ENCODE measurements around the gene CNOT6L. TPM values are rescaled to one million over a fixed set of nuclear protein-coding genes. Genes with fewer than 3 reads are reported as not detected.

The CNOT6L gene
- total RNA-seq, 4 donors from 2014 or later: 17.4 to 25.3 (median 21.7) TPM

- TF ChIP-seq, protein P1, sequence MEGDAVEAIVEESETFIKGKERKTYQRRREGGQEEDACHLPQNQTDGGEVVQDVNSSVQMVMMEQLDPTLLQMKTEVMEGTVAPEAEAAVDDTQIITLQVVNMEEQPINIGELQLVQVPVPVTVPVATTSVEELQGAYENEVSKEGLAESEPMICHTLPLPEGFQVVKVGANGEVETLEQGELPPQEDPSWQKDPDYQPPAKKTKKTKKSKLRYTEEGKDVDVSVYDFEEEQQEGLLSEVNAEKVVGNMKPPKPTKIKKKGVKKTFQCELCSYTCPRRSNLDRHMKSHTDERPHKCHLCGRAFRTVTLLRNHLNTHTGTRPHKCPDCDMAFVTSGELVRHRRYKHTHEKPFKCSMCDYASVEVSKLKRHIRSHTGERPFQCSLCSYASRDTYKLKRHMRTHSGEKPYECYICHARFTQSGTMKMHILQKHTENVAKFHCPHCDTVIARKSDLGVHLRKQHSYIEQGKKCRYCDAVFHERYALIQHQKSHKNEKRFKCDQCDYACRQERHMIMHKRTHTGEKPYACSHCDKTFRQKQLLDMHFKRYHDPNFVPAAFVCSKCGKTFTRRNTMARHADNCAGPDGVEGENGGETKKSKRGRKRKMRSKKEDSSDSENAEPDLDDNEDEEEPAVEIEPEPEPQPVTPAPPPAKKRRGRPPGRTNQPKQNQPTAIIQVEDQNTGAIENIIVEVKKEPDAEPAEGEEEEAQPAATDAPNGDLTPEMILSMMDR (IDR thresholded peaks at IDR 0.05): no peak
- TF ChIP-seq POLR2A (IDR thresholded peaks at IDR 0.05; ENCODE audit: low read depth): no peak
- no peak for TF ChIP-seq EP300 (IDR thresholded peaks at IDR 0.05)
- no peak for TF ChIP-seq POLR2AphosphoS5 (IDR thresholded peaks at IDR 0.05)
Measured at GRCh38 chr4:77671051-77671450, 148.1 kb downstream of the CNOT6L start.

GRCh38 chr4:77669946-77670590 lies 149.1 kb downstream of the CNOT6L start:
- WGBS: 92% methylated on average over 7 of the region's 7 CpGs
- intact Hi-C loops (cut with DNase I): no loop called here
- Histone ChIP-seq H3K9me3 (no peaks in the 10 kb centered on the region), H3K27ac (replicated peaks in 1 of 4) (no peak overlapping the region), H3K4me3 (no peak overlapping the region), H3K36me3 (no peaks in the 10 kb centered on the region), H3K27me3 (no peaks in the 10 kb centered on the region), H3K4me1 (no peaks in the 10 kb centered on the region)
- TF ChIP-seq POLR2AphosphoS5 (IDR thresholded peaks at IDR 0.05): no peak
- TF ChIP-seq, protein P1 (IDR thresholded peaks at IDR 0.05): no peak
- TF ChIP-seq POLR2A (IDR thresholded peaks at IDR 0.05; ENCODE audit: low read depth): no peak
- TF ChIP-seq EP300 (IDR thresholded peaks at IDR 0.05): no peak
- DNase-seq (ENCODE audit: extremely low spot score): no peak

More at GRCh38 chr4:77671051-77671450, 148.1 kb downstream of the CNOT6L start:
- WGBS: 91% methylated on average over 4 of the region's 4 CpGs
- Histone ChIP-seq H3K27me3 (no peaks in the 10 kb centered on the region), H3K4me3 (no peak overlapping the region), H3K9me3 (no peaks in the 10 kb centered on the region), H3K36me3 (no peaks in the 10 kb centered on the region), H3K27ac (replicated peaks in 1 of 4) (no peak overlapping the region), H3K4me1 (peaks cover 0 to 4% (median 2%) of the 10 kb centered on the region in 4 donors)
- intact Hi-C loops (cut with DNase I): no loop called here
- DNase-seq (ENCODE audit: extremely low spot score): no peak

DNA sequence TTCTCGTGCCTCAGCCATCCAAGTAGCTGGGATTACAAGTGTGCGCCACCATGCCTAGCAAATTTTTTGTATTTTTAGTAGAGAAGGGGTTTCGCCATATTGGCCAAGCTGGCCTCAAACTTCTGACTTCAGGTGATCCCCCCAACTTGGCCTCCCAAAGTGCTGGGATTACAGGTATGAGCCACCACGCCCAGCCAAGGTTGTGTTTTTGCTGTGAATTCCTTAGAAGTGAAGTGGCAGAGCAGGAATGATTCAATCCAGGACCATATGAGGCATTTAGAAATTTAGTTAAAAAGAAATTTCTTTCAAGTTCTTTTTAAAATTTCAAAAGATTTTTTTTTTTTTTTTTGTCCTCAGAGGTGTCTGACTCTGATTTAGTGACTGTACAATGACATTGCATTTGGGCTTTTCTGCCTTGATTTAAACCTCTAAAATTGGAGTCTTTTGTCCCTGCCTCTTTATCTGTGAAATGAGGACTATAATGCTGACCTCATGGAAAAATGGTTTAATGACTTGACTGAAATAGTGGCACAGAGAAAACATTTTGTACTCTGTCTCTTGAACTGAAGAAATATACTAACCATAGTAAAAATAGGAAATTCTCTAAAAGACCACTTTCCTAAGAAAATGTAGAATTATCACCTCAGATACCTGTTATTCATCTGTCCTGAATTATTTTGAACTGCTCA lies 153.6 kb downstream of the CNOT6L start:
- DNase-seq (ENCODE audit: extremely low spot score): no peak
- Histone ChIP-seq H3K4me3 (no peak overlapping the region), H3K27ac (replicated peaks in 1 of 4) (no peak overlapping the region), H3K4me1 (no peaks in the 10 kb centered on the region), H3K36me3 (no peaks in the 10 kb centered on the region), H3K27me3 (no peaks in the 10 kb centered on the region), H3K9me3 (no peaks in the 10 kb centered on the region)
- intact Hi-C loops (cut with DNase I): no loop called here
- 94% methylated on average over 4 of the region's 4 CpGs for WGBS
- TF ChIP-seq EP300 (IDR thresholded peaks at IDR 0.05): no peak
- no peak for TF ChIP-seq POLR2A (IDR thresholded peaks at IDR 0.05; ENCODE audit: low read depth)
- TF ChIP-seq POLR2AphosphoS5 (IDR thresholded peaks at IDR 0.05): no peak
- TF ChIP-seq, protein P1 (IDR thresholded peaks at IDR 0.05): no peak

Small RNAs within 50 kb of the gene (small RNA-seq; reads per million reads assigned to genes)
- gene AC112225.1 (0 reads per million in 3 donors), gene RF00612 (0 reads per million in 3 donors)

Other genes starting within 250 kb of the CNOT6L start
- under 1 TPM in 2 of 4 donors, not detected in 2; 0.32 to 0.66 TPM for gene CXCL13, start 213.5 kb downstream of the CNOT6L start, total RNA-seq
- gene MRPL1, start 43.5 kb upstream of the CNOT6L start, total RNA-seq: 10 to 100 TPM; 16.6 to 28.2 (median 19.5) TPM
- gene FRAS1, start 238.0 kb upstream of the CNOT6L start, total RNA-seq: 1 to 10 TPM; 5.3 to 8.7 (median 5.7) TPM

Measured in esophagus muscularis mucosa (tissue), 4 donors.